ENCODE data around the gene LPIN2.

LPIN2 gene

DNA sequence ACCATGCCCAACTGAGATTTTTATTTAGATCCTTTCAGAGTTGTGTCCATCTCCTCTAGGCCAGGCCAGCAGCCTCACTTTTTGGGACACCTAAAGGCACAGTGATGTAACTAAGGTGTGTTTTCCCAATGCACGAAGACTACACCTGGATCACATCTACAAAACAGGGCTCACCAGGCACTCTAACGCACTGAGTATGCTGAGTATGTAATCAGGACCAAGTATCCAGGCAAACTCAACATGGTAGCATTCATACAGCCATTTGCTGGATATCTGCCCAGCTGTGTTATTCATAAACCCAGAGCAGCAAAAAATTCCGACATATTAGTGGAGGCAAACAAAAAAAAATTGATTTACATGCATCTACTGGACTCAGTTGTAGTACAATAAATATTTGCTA is 33.8 kb downstream of the LPIN2 start:
- DNase-seq = no peak

DNA sequence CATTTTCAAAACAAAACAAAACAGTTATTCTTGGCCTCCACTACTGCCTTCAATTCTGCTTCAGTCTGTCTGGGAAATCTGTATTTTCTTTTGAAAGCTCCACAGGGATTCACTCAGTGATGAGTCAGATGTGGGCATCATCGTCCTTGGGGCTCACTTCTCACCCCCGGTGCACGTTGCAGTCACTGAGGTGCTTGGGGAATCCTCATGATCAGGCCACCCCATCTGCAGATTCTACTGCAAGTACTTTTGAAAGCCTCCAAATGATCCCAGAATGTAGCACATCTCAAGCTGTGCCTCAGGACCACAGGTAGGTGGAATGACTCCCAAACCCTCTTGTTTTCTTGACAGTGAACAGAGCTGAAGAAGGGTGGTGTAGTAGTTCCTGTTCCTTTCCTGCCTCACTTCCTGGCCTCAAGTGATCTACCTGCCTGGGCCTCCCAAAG is 34.3 kb downstream of the LPIN2 start:
- DNase-seq = no peak

DNA sequence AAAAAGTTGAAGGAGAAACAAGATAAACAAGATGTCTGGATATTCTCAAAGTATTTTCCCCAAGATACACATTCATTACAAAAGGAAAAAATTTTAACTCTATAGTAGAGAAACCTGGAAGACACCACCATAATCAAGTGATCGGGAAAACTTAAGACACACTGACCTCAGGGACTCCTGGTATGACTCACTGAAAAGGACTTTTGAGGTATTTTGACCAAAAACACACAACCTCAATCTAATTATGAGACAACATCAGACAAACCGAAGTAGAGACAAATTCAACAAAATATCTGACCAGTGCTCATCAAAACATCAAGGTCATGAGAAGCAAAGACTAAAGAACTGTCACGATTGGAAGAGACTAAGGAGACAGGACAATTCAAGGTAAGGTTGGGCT is 34.7 kb downstream of the LPIN2 start:
- no peak for DNase-seq

DNA sequence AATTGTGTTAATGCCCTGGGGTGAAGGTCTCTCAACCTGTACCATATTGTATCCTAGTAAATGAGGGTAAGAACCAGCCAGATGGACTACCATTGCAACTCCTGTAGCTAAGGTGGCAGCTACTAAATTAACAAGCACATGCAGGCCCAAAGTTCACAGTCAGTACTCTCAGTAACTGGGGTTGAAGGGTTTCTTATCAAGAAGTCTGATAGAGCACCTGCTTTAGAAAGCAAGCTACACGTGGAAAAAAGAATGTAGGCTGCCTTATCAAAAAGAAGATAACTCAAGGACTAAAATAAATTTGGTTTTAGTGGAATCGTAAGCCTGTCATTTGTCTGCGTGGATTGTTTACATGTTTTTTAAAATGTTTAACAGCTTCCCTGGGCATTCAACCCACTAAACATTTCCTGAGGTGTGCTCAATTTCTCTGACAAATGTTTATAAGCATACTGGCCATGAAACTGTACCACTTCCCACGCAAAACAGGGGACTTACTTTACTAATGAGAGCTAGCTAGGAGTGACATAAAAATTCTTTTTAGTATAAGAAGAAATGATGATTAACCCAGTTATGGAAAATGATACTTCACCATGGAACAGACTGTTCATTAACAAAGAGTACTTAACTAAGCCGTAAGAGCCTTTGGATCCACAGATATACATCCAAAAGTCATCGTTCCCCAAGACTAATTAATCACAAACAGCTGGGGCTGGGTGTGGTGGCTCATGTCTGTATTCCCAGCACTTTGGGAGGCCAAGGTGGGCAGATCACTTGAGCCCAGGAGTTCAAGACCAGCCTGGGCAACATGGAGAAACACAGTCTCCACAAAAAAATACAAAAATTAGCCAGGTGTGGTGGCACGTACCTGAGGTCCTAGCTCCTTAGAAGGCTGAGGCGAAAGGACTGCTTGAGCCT is 36.5 kb downstream of the LPIN2 start:
- no peak for DNase-seq

DNA sequence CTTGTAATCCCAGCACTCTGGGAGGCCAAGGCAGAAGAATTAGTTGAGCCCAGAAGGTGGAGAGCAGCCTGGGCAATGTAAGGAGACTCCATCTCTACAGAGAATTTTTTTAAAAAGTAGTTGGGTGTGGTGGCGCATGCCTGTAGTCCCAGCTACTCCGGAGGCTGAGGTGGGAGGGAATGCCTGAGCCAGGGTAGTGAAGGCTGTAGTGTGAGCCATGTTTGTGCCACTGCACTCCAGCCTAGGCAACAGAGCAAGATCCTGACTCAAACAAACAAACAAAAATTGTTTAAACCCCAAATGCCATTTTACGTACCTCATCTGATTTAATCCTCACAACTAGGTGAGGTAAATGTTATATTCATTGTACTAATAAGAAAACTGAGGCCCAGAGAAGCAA is 38.2 kb downstream of the LPIN2 start:
- no peak for DNase-seq

DNA sequence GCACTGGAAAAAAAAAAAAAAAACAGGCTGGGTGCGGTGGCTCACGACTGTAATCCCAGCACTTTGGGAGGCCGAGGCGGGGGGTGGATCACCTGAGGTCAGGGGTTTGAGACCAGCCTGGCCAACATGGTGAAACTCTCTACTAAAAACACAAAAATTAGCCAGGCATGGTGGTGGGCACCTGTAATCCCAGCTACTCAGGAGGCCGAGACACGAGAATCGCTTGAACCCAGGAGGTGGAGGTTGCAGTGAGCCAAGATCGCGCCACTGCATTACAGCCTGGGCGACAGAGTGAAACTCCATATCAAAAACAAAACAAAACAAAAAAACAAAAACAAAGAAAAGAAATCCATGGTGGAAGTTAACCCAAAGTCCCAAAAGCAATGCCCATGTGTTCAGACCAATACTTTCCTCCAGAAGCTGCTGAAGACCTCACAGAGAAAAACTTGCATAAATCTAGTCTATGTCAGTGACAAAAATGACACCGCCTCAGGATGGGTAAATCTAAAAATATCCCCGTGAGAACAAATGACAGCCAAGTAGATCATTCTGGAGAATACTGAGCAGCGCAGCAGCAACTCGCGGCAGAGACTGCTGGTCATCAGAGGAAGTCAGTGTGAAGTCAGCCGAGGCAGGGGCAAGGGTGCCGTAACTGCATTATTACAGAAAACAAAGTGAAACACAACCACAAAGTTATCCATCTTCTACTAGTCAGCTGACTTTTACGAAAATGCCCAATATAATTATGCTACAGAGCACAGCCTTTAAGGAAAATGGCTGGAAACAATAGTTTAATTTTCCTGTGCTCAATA is 41.0 kb downstream of the LPIN2 start:
- DNase-seq = peak; percentile 77

DNA sequence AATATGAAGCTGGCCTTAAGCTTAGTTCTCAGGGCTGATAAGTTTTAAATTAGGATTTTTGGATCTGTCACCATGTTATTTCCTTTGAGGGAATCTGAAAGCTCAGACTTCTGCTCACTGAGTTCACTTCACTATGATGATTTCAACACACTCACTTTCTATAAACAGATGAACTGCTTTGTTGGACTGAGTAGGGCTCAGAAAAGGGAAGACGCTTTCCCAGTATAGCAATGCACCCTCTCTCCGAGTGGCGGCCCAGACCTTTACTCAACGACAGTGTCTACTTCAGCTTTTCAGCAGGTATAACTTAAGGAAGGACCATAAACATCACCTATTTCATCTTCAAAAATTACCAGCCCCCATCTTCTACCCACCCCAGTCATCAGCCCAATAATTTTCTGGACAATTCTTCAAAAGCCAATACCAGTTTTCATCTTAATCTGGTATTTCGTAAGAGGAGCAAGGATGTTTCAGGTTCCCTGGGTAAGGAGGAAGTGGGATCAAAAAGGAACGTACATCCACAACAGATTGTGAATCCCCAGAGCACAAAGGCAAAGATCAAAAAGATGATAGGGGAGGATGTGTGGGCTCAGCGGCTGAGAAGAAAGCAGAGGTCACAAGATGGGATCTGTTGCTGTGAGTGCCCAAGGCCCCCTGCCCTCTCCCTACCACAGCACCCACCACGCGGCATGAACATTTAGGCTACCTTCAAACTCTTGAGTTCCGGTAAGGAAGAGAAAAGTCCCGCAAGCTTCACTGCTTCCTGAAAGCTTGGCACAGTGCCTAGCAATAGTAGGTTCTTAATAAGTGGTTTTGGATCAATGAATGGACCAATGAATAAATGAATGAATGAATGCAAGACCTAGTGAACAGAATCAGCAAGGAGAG is 41.9 kb downstream of the LPIN2 start:
- DNase-seq = no peak

DNA sequence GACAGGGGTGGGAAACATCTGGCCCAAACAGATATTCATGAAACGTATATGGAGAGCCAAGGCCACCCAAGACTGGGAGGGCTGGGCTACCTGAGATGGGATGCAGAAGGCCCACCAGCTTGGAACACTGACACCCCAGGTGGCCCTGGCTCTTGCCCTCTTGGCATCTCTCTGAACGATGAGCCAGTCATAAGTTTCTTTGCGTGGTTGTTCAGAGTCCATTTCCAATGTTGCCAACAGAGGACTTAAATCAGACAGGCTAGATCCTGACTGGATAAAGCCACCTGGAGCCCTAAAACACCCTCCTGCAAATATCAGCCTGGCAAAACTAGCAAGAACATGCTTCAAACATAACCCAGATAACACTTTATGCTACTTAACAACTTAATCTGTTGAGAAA is 42.6 kb downstream of the LPIN2 start:
- no peak for DNase-seq

DNA sequence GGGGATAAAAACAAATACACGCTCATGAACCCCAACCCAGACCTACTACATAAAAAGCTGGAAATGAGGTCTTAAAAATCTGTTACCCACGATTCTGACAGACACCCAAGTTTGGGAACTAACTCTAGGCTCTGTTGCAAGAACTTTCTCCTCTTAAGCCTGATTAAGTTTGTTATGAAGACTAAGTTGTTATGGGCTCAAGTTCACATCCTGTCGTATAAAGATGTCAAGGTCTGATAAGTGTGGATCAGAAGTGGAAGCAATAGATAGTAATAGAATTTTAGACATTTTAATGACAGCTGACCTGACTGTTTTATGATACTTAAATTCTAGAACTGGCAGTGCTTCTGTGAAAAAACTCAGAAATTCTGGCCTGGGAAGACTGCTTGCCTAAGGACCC is 43.2 kb downstream of the LPIN2 start:
- DNase-seq = no peak

DNA sequence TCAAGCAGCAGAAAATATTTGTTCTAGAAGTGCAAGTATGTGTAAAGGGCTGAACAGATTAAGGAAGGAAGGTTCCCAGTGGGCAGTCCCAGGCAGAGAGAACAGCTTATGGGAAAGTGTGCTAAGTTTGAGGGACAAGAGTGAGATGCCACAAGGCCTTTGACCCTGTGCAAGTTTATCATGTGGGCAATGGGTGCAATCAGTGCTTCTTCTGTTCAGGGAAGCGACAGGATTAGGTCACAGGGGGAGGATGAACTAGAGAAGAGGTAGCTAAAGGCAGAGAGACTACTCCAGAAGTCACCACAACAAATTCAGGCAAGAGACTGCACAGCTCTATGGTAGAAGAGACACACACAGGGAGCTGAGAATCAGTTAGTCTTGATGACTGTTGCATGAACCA is 44.3 kb downstream of the LPIN2 start:
- no peak for DNase-seq

DNA sequence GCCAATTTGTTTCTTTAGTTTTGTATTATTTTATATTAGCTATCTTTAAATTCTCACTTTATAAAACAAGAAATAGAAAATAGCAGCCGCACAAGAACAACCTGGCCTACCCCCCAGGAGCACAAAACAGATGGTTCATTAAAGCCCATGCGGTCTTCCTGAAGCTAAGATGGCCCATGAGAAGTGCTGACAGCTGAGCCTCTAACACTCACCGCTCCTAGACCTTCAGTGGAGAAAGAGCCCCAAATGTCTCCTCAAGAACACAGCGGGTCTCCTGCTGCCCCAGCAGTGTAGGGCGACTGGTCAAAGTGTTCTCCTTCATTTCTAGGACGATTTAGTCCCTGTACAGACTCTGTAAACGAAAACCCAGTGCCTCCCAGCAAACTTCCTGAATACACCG is 45.1 kb downstream of the LPIN2 start:
- DNase-seq = no peak

DNA sequence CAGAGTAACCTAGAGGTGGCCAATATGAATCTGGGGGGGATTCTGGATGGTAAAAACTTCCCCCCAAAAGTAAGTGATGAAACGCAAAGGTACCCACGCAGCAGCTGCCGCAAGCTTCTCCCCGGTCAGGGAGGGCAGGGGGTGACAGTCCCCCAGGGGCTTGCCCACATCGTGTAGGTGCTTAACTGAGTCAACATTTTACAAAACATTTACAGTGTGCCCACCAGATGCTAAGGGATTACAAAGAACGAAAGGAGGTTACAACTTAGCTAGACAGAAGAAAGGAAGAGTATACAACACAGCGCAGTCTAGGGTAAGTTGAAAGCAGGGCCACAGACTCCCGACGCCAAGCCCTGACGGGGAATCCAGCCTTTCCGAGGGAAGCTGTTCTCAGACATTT is 45.6 kb downstream of the LPIN2 start:
- DNase-seq = no peak

DNA sequence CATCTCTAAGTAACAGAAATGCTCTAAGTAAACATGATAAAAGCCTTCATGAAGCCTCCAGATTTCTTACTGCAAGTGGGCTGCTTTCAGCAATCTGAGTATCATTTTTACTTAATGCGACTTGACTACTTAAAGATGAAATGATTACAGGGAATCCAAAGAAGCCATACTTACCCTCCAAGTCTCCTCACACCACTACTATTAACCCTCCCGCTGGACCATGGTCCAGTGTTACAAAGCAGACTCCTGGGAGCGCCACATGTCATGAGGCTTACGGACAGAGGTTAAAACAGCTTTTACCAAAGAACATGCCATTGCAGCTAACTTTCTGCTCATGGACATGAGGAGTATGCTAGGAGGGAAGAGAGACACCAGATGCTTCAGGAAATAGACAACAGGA is 46.4 kb downstream of the LPIN2 start:
- no peak for DNase-seq

DNA sequence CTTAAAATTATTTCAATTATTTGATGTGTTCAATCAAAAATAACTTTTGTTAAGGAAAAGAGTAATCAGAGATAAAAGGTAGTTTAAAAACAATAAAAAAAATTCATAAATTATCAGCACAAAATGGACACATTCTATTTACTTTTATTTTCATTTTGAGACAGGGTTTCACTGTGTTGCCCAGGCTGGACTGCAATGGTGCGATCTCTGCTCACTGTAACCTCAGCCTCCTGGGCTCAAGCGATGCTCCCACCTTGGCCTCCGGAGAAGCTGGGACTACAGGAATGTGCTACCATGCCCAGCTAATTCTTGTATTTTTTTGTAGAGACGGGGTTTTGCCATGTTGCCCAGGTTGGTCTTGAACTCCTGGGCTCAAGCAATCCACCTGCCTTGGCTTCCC is 47.1 kb downstream of the LPIN2 start:
- no peak for DNase-seq

DNA sequence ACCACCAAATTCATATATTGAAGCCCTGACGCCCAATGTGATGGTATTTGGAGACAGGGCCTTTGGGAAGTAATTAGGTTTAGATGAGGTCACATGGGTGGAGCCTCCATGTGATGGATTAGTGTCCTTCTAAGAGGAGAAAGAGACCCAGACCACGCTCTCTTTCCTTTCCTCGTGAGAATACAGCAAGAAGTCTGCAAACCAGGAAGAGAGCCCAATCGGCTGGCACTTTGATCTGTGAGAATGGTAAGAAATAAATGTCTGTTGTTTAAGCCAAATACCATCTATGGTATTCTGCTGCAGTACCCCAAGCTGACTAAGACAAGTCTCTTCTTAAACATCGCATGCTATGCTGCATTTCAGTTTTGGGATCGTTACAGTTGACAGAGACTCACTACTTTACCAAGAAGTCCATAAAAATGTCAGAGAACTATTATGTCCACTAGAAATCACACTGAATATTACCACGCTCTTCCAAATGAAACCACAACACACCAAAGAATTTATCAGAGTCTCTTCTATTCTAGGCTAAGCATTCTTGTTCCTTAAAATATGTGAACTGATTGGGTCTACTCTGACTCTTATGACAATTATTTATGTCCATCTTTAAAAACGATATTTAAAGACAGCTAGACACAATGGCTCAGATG is 48.5 kb downstream of the LPIN2 start:
- DNase-seq = peak; percentile 46

Data from activated CD4-positive, alpha-beta T cell treated with anti-CD3 and anti-CD28 coated beads, Interleukin-2, amount 50 U/mL, for 16 hours (primary cell).